SU-DHL-6 (cell line): Measurements from ENCODE around the gene GPR137C.
"Not testable (repeated sequence)": the region's sequence is repeated elsewhere in the genome, so short reads cannot be mapped to it uniquely, and the experiment has no call there.

ENCODE experiments used
- EZH2phosphoT487 ChIP-seq: fragments of 200-600 bp; sonication (generic), shearing (Covaris generic); conservative IDR thresholded peaks from 2 replicates; pipeline ENCODE4 v1.6.1; 2018; ENCODE audit warnings: mild to moderate bottlenecking, antibody characterized with exemption, low read length, moderate library complexity, mixed read lengths
- TF ChIP-seq, protein P1 (sequence below): fragments of 200-600 bp; sonication (generic); IDR thresholded peaks from one replicate; pipeline ENCODE4 v1.5.1; 2017; ENCODE audit warnings: antibody characterized with exemption, mild to moderate bottlenecking, low read length, moderate library complexity; ENCODE audit not compliant: insufficient read depth, poor library complexity, severe bottlenecking

GRCh38 chr14:52568454-52568853 is 15.8 kb downstream of the GPR137C start:
- TF ChIP-seq, protein P1, sequence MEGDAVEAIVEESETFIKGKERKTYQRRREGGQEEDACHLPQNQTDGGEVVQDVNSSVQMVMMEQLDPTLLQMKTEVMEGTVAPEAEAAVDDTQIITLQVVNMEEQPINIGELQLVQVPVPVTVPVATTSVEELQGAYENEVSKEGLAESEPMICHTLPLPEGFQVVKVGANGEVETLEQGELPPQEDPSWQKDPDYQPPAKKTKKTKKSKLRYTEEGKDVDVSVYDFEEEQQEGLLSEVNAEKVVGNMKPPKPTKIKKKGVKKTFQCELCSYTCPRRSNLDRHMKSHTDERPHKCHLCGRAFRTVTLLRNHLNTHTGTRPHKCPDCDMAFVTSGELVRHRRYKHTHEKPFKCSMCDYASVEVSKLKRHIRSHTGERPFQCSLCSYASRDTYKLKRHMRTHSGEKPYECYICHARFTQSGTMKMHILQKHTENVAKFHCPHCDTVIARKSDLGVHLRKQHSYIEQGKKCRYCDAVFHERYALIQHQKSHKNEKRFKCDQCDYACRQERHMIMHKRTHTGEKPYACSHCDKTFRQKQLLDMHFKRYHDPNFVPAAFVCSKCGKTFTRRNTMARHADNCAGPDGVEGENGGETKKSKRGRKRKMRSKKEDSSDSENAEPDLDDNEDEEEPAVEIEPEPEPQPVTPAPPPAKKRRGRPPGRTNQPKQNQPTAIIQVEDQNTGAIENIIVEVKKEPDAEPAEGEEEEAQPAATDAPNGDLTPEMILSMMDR = not testable (repeated sequence)
- not testable (repeated sequence) for TF ChIP-seq EZH2phosphoT487
